Thymus (tissue), 11 donors: ENCODE measurements around the gene ZCCHC8. TPM values are rescaled to one million over a fixed set of nuclear protein-coding genes. Genes with fewer than 3 reads are reported as not detected.
"Not testable (repeated sequence)": the region's sequence is repeated elsewhere in the genome, so short reads cannot be mapped to it uniquely, and the experiment has no call there.

ENCODE experiments used
- DNase-seq, 9 donors: peaks; one replicate each; pipeline ENCODE4 v3.0.0-alpha.2; 2013; ENCODE audit warnings: low spot score in 9 of 9, low read depth in 6 of 9, missing footprints in 1 of 9
- H3K27ac ChIP-seq, 2 donors: one replicate each; pipeline ENCODE4 v1.5.1; 2013; ENCODE audit warnings: control low read depth in 1 of 2, low read depth in 1 of 2, low read length in 1 of 2, mild to moderate bottlenecking in 1 of 2, moderate library complexity in 1 of 2
- H3K27me3 ChIP-seq, 2 donors: one replicate each; pipeline ENCODE4 v1.5.1; 2013; ENCODE audit warnings: low read length in 1 of 2; ENCODE audit not compliant: control insufficient read depth in 2 of 2, insufficient read depth in 1 of 2
- H3K36me3 ChIP-seq, 2 donors: one replicate each; pipeline ENCODE4 v1.5.1; 2013; ENCODE audit warnings: low read length in 1 of 2, mild to moderate bottlenecking in 1 of 2, moderate library complexity in 1 of 2; ENCODE audit not compliant: control insufficient read depth in 2 of 2, insufficient read depth in 2 of 2
- H3K4me1 ChIP-seq, 2 donors: one replicate each; pipeline ENCODE4 v1.5.1; 2013; ENCODE audit warnings: low read length in 2 of 2; ENCODE audit not compliant: control insufficient read depth in 2 of 2, insufficient read depth in 2 of 2
- H3K4me3 ChIP-seq, 2 donors: one replicate each; pipeline ENCODE4 v1.5.1; 2013; ENCODE audit warnings: low read length in 2 of 2, control low read depth in 1 of 2, mild to moderate bottlenecking in 1 of 2
- H3K9me3 ChIP-seq, 2 donors: one replicate each; pipeline ENCODE4 v1.5.1; 2013; ENCODE audit warnings: low read length in 1 of 2, mild to moderate bottlenecking in 1 of 2; ENCODE audit not compliant: control insufficient read depth in 2 of 2, insufficient read depth in 1 of 2
- WGBS: extraction: QIAGEN DNeasy Blood & Tissue Kit; methylation state at CpG from one replicate; pipeline ENCODE4 v1.1.7; 2013; 5-methylcytosine and 5-hydroxymethylcytosine counted together
- polyA plus RNA-seq: library from polyadenylated mRNA; stranded (reverse); fragments of 200-250 nt; gene quantifications from one replicate; pipeline ENCODE4 v1.2.3, GENCODE V29; 2013
- total RNA-seq: library from RNA; stranded (reverse); fragments of 120-200 nt; gene quantifications from one replicate; pipeline ENCODE4 v1.2.4, GENCODE V29; 2013
- donor health status: healthy.

Gene ZCCHC8
- total and polyA plus RNA-seq, 2 donors = 24.6 to 46.7 TPM

GRCh38 chr12:122429043-122429442, 71.7 kb downstream of the ZCCHC8 start:
- H3K4me3 ChIP-seq, DNase-seq, H3K4me1 ChIP-seq, H3K27me3 ChIP-seq, H3K36me3 ChIP-seq, H3K27ac ChIP-seq, H3K9me3 ChIP-seq: not testable (repeated sequence)
- WGBS = 98% methylated on average over 5 of the region's 5 CpGs

- Histone ChIP-seq H3K9me3 (peaks cover 0 to 8% of the 10 kb centered on the region in 2 donors), H3K27me3 (peaks cover 6 to 15% of the 10 kb centered on the region in 2 donors), H3K4me1 (peaks cover 5 to 12% of the 10 kb centered on the region in 2 donors), H3K4me3 (no peak overlapping the region), H3K36me3 (no peaks in the 10 kb centered on the region), H3K27ac (no peak overlapping the region)
- WGBS = 98% methylated on average over 9 of the region's 9 CpGs
- DNase-seq = no peak
Measured at GRCh38 chr12:122427403-122427802, 73.3 kb downstream of the ZCCHC8 start.

GRCh38 chr12:122423258-122424165, 77.2 kb downstream of the ZCCHC8 start:
- no peaks in the 10 kb centered on the region for H3K36me3 ChIP-seq
- peak overlapping the region; percentile 56 to 76 for H3K27ac ChIP-seq
- H3K4me1 ChIP-seq = peaks cover 7 to 23% of the 10 kb centered on the region in 2 donors
- peak in 1 of 9 donors; percentile 11 for DNase-seq
- H3K9me3 ChIP-seq = peaks cover 0 to 8% of the 10 kb centered on the region in 2 donors
- WGBS = 18% methylated on average over 21 of the region's 21 CpGs
- peaks cover 6 to 20% of the 10 kb centered on the region in 2 donors for H3K27me3 ChIP-seq
- peak overlapping the region; percentile 50 to 95 for H3K4me3 ChIP-seq

GRCh38 chr12:122422730-122423257, 77.9 kb downstream of the ZCCHC8 start:
- Histone ChIP-seq H3K36me3 (no peaks in the 10 kb centered on the region), H3K4me3 (peak overlapping the region; percentile 50 to 95), H3K4me1 (peaks cover 7 to 23% of the 10 kb centered on the region in 2 donors), H3K27ac (peak overlapping the region; percentile 69 to 76), H3K27me3 (peaks cover 6 to 20% of the 10 kb centered on the region in 2 donors), H3K9me3 (peaks cover 0 to 8% of the 10 kb centered on the region in 2 donors)
- WGBS = under 1% methylated on average over 38 of the region's 39 CpGs
- DNase-seq = peak in 4 of 9 donors; percentile 20 to 56 (median 28)

- H3K27me3 ChIP-seq = peaks cover 6 to 20% of the 10 kb centered on the region in 2 donors
- under 1% methylated on average over 118 of the region's 118 CpGs for WGBS
- H3K9me3 ChIP-seq = peaks cover 0 to 8% of the 10 kb centered on the region in 2 donors
- H3K4me3 ChIP-seq = peak within 1 kb of the TSS; percentile 61 to 95
- H3K27ac ChIP-seq = peak within 1 kb of the TSS; percentile 76 to 93
- peak in 4 of 9 donors; percentile 15 to 69 (median 42) for DNase-seq
- H3K36me3 ChIP-seq = no peaks in the 10 kb centered on the region
- peaks cover 7 to 23% of the 10 kb centered on the region in 2 donors for H3K4me1 ChIP-seq
Measured at GRCh38 chr12:122421821-122422729, 78.7 kb downstream of the ZCCHC8 start, which contains the start of gene CLIP1. TSS of gene CLIP1 (minus strand) at chr12:122422669. CDS start at chr12:122380452, 42,217 bp downstream.

Other genes with a start within 250 kb of the ZCCHC8 start
- gene VPS33A, start 234.4 kb downstream of the ZCCHC8 start, total RNA-seq = 20.3 TPM
- gene VPS33A, start 234.4 kb downstream of the ZCCHC8 start, polyA plus RNA-seq = 15.8 TPM
- gene CLIP1, start 78.3 kb downstream of the ZCCHC8 start, total RNA-seq = 18.4 TPM
- gene CLIP1, start 78.3 kb downstream of the ZCCHC8 start, polyA plus RNA-seq = 26.7 TPM
- gene RSRC2, start 26.0 kb upstream of the ZCCHC8 start, total RNA-seq = 75.5 TPM
- 112 TPM for gene RSRC2, start 26.0 kb upstream of the ZCCHC8 start, polyA plus RNA-seq
- 40.8 TPM for gene KNTC1, start 26.3 kb upstream of the ZCCHC8 start, total RNA-seq
- 34.0 TPM for gene KNTC1, start 26.3 kb upstream of the ZCCHC8 start, polyA plus RNA-seq
- 1.8 TPM for gene HCAR2, start 202.4 kb upstream of the ZCCHC8 start, total RNA-seq
- gene HCAR2, start 202.4 kb upstream of the ZCCHC8 start, polyA plus RNA-seq = 4.3 TPM
- gene HCAR3, start 215.9 kb upstream of the ZCCHC8 start, total RNA-seq = 0.47 TPM
- 1.8 TPM for gene HCAR3, start 215.9 kb upstream of the ZCCHC8 start, polyA plus RNA-seq
- 0.33 TPM for gene HCAR1, start 229.9 kb upstream of the ZCCHC8 start, total RNA-seq
- gene HCAR1, start 229.9 kb upstream of the ZCCHC8 start, polyA plus RNA-seq = 0.50 TPM